WI38 (cell line): ENCODE measurements around the gene BIRC7.

Experiments
- H3K4me3 ChIP-seq: 2 replicates; pipeline ENCODE4 v1.5.1; 2011; ENCODE audit warnings: low read depth, mild to moderate bottlenecking, control low read depth, low read length
- TF ChIP-seq, protein P1 (sequence below): IDR thresholded peaks from 2 replicates; pipeline ENCODE4 v1.5.1; 2012; ENCODE audit warnings: low read depth, mild to moderate bottlenecking, control low read depth, low read length

BIRC7 gene

GRCh38 chr20:63284083-63284440, 48.4 kb downstream of the BIRC7 start:
- TF ChIP-seq, protein P1, sequence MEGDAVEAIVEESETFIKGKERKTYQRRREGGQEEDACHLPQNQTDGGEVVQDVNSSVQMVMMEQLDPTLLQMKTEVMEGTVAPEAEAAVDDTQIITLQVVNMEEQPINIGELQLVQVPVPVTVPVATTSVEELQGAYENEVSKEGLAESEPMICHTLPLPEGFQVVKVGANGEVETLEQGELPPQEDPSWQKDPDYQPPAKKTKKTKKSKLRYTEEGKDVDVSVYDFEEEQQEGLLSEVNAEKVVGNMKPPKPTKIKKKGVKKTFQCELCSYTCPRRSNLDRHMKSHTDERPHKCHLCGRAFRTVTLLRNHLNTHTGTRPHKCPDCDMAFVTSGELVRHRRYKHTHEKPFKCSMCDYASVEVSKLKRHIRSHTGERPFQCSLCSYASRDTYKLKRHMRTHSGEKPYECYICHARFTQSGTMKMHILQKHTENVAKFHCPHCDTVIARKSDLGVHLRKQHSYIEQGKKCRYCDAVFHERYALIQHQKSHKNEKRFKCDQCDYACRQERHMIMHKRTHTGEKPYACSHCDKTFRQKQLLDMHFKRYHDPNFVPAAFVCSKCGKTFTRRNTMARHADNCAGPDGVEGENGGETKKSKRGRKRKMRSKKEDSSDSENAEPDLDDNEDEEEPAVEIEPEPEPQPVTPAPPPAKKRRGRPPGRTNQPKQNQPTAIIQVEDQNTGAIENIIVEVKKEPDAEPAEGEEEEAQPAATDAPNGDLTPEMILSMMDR, result no peak
- H3K4me3 ChIP-seq, result no peak overlapping the region

- H3K4me3 ChIP-seq, result no peak overlapping the region
- TF ChIP-seq, protein P1, result no peak
Observed at GRCh38 chr20:63284544-63284949, 48.8 kb downstream of the BIRC7 start.

DNA sequence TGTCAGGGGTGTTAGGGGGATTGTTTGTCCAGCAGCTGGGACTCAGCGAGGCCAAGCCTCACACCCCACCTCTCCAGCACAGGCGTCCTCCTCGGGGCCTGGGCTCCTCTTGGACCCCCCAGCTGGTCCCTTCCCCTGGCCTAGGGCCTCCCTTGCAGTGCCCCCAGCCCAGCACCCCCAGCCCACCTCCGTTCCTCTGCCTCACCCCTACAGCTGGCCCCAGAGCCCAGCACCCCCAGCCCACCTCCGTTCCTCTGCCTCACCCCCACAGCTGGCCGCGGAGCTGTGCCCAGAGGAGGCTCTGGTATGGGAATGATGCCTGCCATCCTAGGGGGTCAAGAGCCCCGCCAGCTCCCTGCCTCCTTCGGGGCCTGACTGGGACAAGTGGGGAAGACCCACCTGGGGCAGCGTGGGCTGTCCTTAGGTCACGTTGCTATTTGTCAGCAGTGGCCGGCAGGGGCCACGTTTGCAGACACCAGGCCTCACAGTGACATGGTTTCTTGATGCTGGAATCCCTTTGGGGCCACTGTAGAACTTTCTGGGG, 49.3 kb downstream of the BIRC7 start:
- TF ChIP-seq, protein P1, result no peak
- H3K4me3 ChIP-seq, result no peak overlapping the region

GRCh38 chr20:63285636-63286615, 50.2 kb downstream of the BIRC7 start:
- TF ChIP-seq, protein P1, result no peak
- H3K4me3 ChIP-seq, result no peak overlapping the region

- TF ChIP-seq, protein P1, result no peak
- H3K4me3 ChIP-seq, result no peak overlapping the region
Observed at GRCh38 chr20:63286781-63287696, 51.3 kb downstream of the BIRC7 start.

DNA sequence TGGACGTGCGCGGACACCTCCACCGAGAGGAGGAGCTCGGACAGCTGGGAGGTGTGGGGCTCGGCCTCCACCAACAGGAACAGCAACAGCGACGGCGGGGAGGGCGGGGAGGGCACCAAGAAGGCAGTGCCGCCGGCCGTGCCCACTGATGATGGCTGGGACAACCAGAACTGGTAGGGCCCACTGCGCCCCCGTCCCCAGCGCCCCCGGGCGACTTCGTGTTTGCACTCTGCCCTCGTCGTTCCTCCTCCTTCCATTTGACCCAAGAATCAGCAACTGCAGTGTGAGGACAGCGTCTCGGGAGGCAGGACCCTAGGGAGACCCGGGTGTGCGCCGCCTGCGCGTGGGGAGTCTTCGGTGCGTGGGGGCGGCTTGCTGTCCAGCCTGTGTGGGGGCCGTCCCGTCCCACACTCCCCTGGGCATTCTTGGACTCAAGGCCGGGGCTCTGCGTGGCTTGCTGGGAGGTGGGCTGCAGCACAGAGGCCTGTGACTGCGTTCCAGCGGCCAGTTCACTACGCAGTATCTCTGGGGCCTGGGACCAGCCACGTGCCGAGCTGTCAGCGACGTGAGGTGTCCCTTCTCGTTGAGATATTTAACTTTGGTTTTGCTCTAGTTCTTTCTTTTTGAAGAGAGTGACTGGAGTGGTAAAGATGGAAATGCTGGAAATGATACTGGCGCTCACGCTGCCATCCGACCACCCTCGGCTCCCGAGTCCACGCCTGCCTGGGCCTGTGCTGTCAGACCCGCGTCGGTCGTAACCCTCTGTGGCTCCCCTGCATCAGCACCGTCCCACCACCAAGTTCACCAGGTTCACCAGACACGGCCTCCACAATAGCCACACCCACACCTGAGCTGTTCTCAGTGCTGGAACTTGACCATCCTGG, 52.2 kb downstream of the BIRC7 start:
- H3K4me3 ChIP-seq, result no peak overlapping the region
- TF ChIP-seq, protein P1, result no peak
